ENCODE measurements around the gene TEAD4.

TEAD4 gene

DNA sequence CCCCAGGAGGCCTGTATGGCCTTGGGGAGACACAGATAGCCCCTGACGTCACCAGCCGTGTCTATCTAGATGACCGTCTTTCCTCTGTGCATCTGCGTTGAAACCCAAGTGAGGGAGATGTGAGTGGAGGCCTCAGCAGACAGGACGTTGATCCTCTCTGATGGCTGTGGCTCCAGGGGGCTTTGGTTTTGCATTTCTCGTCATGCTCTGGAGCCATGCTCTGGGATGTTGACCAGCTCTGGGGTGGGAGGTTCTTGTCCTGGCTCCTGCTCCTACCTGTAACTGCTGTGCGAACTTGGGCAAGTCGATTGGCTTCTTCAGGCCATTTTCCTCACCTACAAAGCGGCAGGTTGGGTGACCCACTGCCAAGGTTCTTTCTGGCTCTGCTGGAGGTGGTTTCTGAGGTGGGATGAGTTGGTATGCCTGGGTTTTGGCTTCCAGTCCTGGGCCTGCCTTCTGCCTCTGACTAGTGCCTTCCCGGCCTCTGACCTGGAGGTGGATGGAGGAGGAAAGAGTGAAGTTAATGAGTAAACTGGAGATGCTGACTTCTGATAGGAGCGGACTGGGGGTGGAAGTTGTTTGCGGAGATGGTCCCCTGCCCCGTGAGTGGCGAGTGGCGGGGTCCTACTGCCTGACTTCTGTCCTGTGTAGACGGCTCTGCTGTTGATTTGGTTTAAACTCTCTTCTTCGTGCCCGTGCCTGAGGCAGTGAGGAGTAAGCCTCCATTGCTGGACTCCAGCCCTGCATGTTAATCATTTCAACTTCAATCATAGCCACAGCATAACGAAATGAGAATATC is 126.3 kb downstream of the TEAD4 start:
- no peak for DNase-seq

DNA sequence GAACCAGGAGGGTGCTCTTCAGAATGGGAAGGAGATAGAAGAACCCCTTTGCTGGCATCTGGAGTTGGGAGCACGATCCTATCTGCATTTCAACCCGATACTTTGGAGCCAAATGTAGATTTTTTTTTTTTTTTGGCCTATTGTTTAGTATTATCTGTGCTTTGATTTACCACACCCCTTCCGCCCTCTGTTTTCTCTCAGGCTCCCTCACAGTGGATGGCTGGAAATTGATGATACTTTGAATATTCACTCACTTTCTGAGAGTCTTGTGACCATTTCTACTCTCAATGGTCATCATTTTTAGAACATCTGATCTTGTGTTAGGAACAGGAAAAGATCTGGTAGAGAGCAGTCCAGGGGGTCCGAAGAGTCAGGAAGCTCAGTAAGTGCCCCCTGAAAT is 127.0 kb downstream of the TEAD4 start:
- DNase-seq = no peak

DNA sequence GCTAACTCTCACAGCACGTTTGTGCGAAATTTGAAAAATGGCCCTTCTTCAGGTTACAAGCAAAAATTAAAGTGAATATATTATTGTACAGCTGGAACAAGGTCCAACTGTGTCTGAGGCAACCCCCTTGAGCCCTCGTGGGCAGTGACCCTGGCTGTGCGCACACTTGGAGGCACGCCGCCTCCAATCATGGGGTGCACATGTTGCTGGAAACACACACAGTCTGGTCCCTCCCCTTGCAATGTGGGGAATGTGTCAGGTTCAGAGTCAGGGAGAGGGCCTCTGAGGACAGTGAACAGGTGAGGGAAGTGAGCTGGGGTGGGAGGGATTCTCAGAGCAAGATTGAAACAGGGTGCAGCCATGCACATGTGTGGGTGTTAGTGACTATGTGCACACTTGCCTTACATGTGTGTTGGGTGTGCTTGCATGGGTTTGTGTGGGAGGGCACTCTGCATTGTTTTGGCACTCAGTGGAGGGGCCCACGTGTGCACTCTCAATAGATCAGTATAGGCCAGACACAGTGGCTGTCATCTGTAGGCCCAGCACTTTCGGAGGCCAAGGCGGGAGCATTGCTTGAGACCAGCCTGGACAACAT is 127.6 kb downstream of the TEAD4 start:
- DNase-seq = no peak

DNA sequence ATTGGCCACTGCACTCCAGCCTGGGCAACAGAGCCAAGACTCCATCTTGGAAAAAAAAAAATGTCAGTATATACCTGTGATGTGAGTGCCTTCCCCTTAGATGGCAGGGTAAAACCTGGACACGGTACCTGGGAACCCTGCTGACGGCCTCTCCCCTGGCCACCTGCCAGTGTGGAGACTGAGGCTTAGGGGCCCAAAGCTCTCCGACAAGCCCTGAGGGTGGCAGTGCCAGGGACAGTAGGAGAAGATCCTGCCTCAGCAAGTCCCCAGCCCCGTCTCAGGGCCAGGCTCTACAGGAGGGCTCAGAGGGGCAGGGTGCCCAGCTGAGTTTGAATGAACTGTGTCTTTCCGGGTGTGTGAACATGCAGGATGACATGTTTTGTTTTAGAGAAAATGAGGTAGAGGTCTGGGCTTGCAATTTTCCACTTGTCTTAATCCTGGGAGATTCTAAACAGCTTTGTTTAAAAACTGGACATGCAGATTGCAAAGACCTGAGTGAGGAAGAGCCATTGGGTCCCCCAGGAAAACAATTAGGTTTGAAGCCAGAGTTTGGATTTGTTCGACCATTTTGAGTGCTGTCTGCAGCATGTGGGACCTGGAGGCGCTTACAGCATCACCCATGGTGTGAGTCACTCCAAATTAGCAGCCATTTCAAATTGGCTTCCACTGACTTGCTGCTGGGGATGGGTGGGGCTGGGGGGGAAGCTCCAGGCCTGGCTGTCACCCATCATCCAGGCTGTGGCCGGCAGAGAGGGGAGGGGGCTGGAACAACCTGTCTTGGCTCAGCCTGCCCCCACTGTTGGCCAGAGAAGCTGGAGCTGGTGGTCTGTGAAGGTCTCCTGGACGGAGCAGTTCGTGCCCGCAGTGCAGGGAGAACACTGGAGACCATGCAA is 128.8 kb downstream of the TEAD4 start:
- no peak for DNase-seq

DNA sequence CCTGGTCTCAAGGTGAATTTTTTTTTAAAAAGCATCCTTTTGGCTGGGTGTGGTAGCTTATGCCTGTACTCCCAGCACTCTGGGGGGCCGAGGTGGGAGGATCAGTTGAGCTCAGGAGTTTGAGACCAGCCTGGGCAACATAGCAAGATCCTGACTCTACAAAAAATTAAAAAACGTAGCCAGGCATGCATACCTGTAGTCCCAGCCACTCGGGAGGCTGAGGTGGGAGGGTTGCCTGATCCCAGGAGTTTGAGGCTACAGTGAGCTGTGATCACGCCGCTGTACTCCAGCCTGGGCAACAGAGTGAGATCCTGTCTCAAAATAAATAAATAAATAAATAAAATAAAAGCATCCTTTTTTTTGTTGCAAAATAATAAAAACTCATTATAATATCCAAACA is 130.4 kb downstream of the TEAD4 start:
- no peak for DNase-seq
